ENCODE data around the gene FHOD3.

- TF ChIP-seq, protein P1, sequence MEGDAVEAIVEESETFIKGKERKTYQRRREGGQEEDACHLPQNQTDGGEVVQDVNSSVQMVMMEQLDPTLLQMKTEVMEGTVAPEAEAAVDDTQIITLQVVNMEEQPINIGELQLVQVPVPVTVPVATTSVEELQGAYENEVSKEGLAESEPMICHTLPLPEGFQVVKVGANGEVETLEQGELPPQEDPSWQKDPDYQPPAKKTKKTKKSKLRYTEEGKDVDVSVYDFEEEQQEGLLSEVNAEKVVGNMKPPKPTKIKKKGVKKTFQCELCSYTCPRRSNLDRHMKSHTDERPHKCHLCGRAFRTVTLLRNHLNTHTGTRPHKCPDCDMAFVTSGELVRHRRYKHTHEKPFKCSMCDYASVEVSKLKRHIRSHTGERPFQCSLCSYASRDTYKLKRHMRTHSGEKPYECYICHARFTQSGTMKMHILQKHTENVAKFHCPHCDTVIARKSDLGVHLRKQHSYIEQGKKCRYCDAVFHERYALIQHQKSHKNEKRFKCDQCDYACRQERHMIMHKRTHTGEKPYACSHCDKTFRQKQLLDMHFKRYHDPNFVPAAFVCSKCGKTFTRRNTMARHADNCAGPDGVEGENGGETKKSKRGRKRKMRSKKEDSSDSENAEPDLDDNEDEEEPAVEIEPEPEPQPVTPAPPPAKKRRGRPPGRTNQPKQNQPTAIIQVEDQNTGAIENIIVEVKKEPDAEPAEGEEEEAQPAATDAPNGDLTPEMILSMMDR (conservative IDR thresholded peaks at IDR 0.05; ENCODE audit: low read depth in 2 of 2), result no peak
- TF ChIP-seq EZH2phosphoT487 (IDR thresholded peaks at IDR 0.05; ENCODE audit: unreplicated experiment), result no peak
These were observed 83.6 kb downstream of the FHOD3 start for GRCh38 chr18:36381075-36381474.
